Lower leg skin (tissue), 3 donors: ENCODE measurements around the gene PLXNB1.

Experiments used
- POLR2A ChIP-seq, 2 donors: fragments of 450-650 bp; IDR thresholded peaks; one replicate each; pipeline ENCODE4 v1.6.1; 2016 to 2017; ENCODE audit warnings: antibody characterized with exemption in 2 of 2, mild to moderate bottlenecking in 1 of 2, moderate library complexity in 1 of 2
- TF ChIP-seq, protein P1 (sequence below), 3 donors: fragments of 450-650 bp; IDR thresholded peaks; one replicate each; pipeline ENCODE4 v1.5.1; 2016; ENCODE audit warnings: antibody characterized with exemption in 3 of 3, mild to moderate bottlenecking in 3 of 3, moderate library complexity in 2 of 3

- TF ChIP-seq, protein P1, sequence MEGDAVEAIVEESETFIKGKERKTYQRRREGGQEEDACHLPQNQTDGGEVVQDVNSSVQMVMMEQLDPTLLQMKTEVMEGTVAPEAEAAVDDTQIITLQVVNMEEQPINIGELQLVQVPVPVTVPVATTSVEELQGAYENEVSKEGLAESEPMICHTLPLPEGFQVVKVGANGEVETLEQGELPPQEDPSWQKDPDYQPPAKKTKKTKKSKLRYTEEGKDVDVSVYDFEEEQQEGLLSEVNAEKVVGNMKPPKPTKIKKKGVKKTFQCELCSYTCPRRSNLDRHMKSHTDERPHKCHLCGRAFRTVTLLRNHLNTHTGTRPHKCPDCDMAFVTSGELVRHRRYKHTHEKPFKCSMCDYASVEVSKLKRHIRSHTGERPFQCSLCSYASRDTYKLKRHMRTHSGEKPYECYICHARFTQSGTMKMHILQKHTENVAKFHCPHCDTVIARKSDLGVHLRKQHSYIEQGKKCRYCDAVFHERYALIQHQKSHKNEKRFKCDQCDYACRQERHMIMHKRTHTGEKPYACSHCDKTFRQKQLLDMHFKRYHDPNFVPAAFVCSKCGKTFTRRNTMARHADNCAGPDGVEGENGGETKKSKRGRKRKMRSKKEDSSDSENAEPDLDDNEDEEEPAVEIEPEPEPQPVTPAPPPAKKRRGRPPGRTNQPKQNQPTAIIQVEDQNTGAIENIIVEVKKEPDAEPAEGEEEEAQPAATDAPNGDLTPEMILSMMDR (IDR thresholded peaks at IDR 0.05), result no peak
- no peak for TF ChIP-seq POLR2A (IDR thresholded peaks at IDR 0.05)
Observed at GRCh38 chr3:48411606-48412374, 18.1 kb downstream of the PLXNB1 start.
